ENCODE measurements around the gene GLI2.

The GLI2 gene

DNA sequence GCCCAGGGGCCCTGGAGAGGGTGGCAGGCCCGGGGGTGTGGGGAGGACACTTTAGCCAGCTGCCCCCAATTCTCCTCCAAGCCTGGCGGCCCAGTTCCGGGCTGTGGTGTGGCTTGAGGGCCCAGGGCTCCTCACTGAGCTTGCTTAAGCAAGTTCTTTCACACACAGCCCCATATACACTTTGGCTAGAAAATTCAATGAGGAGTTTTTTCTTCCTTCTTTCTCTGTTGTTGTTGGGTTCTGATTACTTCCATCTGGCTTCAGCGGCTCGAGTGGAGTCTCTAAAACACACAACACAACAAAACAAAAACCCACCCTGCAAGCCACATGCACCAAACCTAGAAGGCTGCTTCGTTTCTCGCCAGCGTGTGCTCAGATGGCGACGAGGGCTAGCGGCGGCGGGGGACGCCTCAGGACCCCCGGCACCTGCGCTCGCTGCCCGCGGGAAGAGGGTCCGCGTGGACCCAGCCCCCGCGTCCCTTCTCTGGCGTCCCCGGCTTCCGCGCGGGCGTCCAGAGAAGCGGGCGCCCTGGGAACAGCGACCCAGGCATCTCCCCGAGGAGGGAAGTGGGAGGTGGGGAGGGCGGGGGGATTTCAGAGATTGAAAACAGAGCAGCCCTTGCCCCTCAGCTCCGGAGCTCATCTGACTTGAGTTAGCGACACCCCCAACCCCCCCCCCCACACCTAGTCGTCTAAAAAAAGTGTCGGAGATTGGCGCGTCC is 577 bp upstream of the GLI2 start (continued):
- TF ChIP-seq ZNF311 (tag by site-specific recombination; IDR thresholded peaks at IDR 0.05; ENCODE audit: borderline replicate concordance) (no peak), ZNF585B (tag by site-specific recombination; IDR thresholded peaks at IDR 0.05) (no peak), HOXD13 (CRISPR knock-in tag; IDR thresholded peaks at IDR 0.05; ENCODE audit: borderline replicate concordance) (no peak), ZXDB (tag by site-specific recombination; IDR thresholded peaks at IDR 0.05) (no peak), KLF8 (tag by site-specific recombination; IDR thresholded peaks at IDR 0.05) (no peak), ZNF248 (tag by site-specific recombination; IDR thresholded peaks at IDR 0.05) (no peak)

DNA sequence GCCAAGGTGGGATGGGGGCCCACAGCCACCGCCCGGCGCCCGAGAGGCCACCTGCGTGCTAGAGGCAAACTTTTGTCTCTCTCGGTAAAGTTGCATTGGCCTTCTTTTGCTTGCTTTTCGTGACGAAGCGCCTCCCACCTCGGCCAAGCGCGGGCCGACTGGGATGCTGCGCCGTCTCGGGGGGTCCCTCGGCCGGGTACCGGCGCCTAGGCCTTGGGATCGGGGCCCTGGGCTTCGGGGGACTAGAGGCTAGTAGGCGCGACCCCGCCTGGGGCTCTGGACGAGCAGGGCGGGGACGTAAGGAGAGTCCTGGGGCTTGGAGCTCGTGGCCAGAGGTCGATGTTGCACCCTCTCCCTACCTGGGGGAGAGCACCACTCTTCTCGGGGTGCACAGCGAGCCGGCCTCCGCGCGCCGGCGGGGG is 545 bp downstream of the GLI2 start:
- Histone ChIP-seq H3K4me3 (ENCODE audit: low read depth, low read length) (peak overlapping the region; percentile 69), H3K4me1 (ENCODE audit: control insufficient read depth, insufficient read depth, low read length) (peaks cover 30% of the 10 kb centered on the region), H3K9me3 (ENCODE audit: control insufficient read depth, insufficient read depth, low read depth, low read length) (no peaks in the 10 kb centered on the region), H3K36me3 (ENCODE audit: control insufficient read depth in 2 of 2, insufficient read depth in 1 of 2, low read length in 2 of 2) (no peaks in the 10 kb centered on the region), H3K27ac (ENCODE audit: extremely low read depth, low read depth, low read length) (peak overlapping the region; percentile 93)
- CTCF ChIA-PET = interaction anchor here (0.7 to 1.9 kb wide), 13 partner anchors 10 to 218 kb away, joined by 3 to 6 read pairs (median 4); no protein-coding TSS in a partner anchor
- POLR2A ChIA-PET = interaction anchor here (0.7 to 2.4 kb wide), 5 partner anchors 20 to 52 kb away, joined by 3 to 11 read pairs (median 3); no protein-coding TSS in a partner anchor
- no peak for TF ChIP-seq ZNF555 (tag by site-specific recombination; conservative IDR thresholded peaks at IDR 0.05)
- TF ChIP-seq ZNF132 (tag by site-specific recombination; IDR thresholded peaks at IDR 0.05; ENCODE audit: borderline replicate concordance) = no peak
- TF ChIP-seq KLF8 (tag by site-specific recombination; IDR thresholded peaks at IDR 0.05) = no peak
- no peak for TF ChIP-seq ZFP69B (tag by site-specific recombination; IDR thresholded peaks at IDR 0.05)
- peak; percentile 16; the same call in 1 of the 2 replicates for TF ChIP-seq ZIC2 (tag by site-specific recombination; IDR thresholded peaks at IDR 0.05)
- TF ChIP-seq EGR2 (tag by site-specific recombination; IDR thresholded peaks at IDR 0.05; ENCODE audit: low read depth) = no peak
- TF ChIP-seq, protein P1, sequence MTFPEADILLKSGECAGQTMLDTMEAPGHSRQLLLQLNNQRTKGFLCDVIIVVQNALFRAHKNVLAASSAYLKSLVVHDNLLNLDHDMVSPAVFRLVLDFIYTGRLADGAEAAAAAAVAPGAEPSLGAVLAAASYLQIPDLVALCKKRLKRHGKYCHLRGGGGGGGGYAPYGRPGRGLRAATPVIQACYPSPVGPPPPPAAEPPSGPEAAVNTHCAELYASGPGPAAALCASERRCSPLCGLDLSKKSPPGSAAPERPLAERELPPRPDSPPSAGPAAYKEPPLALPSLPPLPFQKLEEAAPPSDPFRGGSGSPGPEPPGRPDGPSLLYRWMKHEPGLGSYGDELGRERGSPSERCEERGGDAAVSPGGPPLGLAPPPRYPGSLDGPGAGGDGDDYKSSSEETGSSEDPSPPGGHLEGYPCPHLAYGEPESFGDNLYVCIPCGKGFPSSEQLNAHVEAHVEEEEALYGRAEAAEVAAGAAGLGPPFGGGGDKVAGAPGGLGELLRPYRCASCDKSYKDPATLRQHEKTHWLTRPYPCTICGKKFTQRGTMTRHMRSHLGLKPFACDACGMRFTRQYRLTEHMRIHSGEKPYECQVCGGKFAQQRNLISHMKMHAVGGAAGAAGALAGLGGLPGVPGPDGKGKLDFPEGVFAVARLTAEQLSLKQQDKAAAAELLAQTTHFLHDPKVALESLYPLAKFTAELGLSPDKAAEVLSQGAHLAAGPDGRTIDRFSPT (tag by site-specific recombination; IDR thresholded peaks at IDR 0.05) = no peak
- TF ChIP-seq KLF7 (tag by site-specific recombination; IDR thresholded peaks at IDR 0.05; ENCODE audit: borderline replicate concordance) = no peak
- TF ChIP-seq, protein P2, sequence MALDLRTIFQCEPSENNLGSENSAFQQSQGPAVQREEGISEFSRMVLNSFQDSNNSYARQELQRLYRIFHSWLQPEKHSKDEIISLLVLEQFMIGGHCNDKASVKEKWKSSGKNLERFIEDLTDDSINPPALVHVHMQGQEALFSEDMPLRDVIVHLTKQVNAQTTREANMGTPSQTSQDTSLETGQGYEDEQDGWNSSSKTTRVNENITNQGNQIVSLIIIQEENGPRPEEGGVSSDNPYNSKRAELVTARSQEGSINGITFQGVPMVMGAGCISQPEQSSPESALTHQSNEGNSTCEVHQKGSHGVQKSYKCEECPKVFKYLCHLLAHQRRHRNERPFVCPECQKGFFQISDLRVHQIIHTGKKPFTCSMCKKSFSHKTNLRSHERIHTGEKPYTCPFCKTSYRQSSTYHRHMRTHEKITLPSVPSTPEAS (tag by site-specific recombination; IDR thresholded peaks at IDR 0.05) = no peak
- 0 out of 2 replicates have a peak, but pooled peaks have one; percentile 18 for TF ChIP-seq ZNF335 (tag by site-specific recombination; conservative IDR thresholded peaks at IDR 0.05)
- no peak for TF ChIP-seq ZNF248 (tag by site-specific recombination; IDR thresholded peaks at IDR 0.05)
- no peak for TF ChIP-seq ZNF366 (tag by site-specific recombination; conservative IDR thresholded peaks at IDR 0.05)
- TF ChIP-seq ZNF571 (tag by site-specific recombination; IDR thresholded peaks at IDR 0.05) = no peak
- TF ChIP-seq, protein P3, sequence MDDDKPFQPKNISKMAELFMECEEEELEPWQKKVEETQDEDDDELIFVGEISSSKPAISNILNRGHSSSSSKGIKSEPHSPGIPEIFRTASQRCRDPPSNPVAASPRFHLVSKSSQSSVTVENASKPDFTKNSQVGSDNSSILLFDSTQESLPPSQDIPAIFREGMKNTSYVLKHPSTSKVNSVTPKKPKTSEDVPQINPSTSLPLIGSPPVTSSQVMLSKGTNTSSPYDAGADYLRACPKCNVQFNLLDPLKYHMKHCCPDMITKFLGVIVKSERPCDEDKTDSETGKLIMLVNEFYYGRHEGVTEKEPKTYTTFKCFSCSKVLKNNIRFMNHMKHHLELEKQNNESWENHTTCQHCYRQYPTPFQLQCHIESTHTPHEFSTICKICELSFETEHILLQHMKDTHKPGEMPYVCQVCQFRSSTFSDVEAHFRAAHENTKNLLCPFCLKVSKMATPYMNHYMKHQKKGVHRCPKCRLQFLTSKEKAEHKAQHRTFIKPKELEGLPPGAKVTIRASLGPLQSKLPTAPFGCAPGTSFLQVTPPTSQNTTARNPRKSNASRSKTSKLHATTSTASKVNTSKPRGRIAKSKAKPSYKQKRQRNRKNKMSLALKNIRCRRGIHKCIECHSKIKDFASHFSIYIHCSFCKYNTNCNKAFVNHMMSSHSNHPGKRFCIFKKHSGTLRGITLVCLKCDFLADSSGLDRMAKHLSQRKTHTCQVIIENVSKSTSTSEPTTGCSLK (tag by site-specific recombination; IDR thresholded peaks at IDR 0.05) = no peak
- no peak for TF ChIP-seq ZNF560 (tag by site-specific recombination; IDR thresholded peaks at IDR 0.05; ENCODE audit: borderline replicate concordance)
- TF ChIP-seq GLIS1 (tag by site-specific recombination; IDR thresholded peaks at IDR 0.05) = 0 out of 2 replicates have a peak, but pooled peaks have one; percentile 11
- TF ChIP-seq ZNF133 (tag by site-specific recombination; IDR thresholded peaks at IDR 0.05) = no peak
- TF ChIP-seq ZNF354C (tag by site-specific recombination; IDR thresholded peaks at IDR 0.05; ENCODE audit: borderline replicate concordance, low read depth) = no peak
- TF ChIP-seq, protein P4, sequence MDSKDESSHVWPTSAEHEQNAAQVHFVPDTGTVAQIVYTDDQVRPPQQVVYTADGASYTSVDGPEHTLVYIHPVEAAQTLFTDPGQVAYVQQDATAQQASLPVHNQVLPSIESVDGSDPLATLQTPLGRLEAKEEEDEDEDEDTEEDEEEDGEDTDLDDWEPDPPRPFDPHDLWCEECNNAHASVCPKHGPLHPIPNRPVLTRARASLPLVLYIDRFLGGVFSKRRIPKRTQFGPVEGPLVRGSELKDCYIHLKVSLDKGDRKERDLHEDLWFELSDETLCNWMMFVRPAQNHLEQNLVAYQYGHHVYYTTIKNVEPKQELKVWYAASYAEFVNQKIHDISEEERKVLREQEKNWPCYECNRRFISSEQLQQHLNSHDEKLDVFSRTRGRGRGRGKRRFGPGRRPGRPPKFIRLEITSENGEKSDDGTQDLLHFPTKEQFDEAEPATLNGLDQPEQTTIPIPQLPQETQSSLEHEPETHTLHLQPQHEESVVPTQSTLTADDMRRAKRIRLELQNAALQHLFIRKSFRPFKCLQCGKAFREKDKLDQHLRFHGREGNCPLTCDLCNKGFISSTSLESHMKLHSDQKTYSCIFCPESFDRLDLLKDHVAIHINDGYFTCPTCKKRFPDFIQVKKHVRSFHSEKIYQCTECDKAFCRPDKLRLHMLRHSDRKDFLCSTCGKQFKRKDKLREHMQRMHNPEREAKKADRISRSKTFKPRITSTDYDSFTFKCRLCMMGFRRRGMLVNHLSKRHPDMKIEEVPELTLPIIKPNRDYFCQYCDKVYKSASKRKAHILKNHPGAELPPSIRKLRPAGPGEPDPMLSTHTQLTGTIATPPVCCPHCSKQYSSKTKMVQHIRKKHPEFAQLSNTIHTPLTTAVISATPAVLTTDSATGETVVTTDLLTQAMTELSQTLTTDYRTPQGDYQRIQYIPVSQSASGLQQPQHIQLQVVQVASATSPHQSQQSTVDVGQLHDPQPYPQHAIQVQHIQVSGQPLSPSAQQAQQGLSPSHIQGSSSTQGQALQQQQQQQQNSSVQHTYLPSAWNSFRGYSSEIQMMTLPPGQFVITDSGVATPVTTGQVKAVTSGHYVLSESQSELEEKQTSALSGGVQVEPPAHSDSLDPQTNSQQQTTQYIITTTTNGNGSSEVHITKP (tag by site-specific recombination; IDR thresholded peaks at IDR 0.05) = no peak
- TF ChIP-seq KLF1 (tag by site-specific recombination; IDR thresholded peaks at IDR 0.05) = no peak
- TF ChIP-seq SETDB1 (IDR thresholded peaks at IDR 0.05; ENCODE audit: insufficient read length, low read length) = no peak
- no peak for TF ChIP-seq ZNF843 (tag by site-specific recombination; IDR thresholded peaks at IDR 0.05)
- no peak for TF ChIP-seq ZNF585B (tag by site-specific recombination; IDR thresholded peaks at IDR 0.05)
- TF ChIP-seq GLIS2 (tag by site-specific recombination; IDR thresholded peaks at IDR 0.05) = peak; percentile 82
